Measurements from ENCODE around the gene ADGRG2.

The ADGRG2 gene

GRCh38 chrX:19137067-19137466 lies 14.8 kb upstream of the ADGRG2 start:
- H3K4me3 ChIP-seq (ENCODE audit: low read depth, low read length) = no peak overlapping the region
- DNase-seq (ENCODE audit: low read depth, low spot score) = no peak
- TF ChIP-seq CTCF (IDR thresholded peaks at IDR 0.05; ENCODE audit: low read depth, low read length) = no peak
- in situ Hi-C loops (cut with HindIII; ENCODE audit: low sequenced_read_pairs) = no loop called here

- no peak for TF ChIP-seq CTCF (IDR thresholded peaks at IDR 0.05; ENCODE audit: low read depth, low read length)
- in situ Hi-C loops (cut with HindIII; ENCODE audit: low sequenced_read_pairs) = no loop called here
- no peak overlapping the region for H3K4me3 ChIP-seq (ENCODE audit: low read depth, low read length)
- no peak for DNase-seq (ENCODE audit: low read depth, low spot score)
These were observed 11.5 kb upstream of the ADGRG2 start for GRCh38 chrX:19133784-19134183.

GRCh38 chrX:19133231-19133630 lies 11.0 kb upstream of the ADGRG2 start:
- no peak overlapping the region for H3K4me3 ChIP-seq (ENCODE audit: low read depth, low read length)
- in situ Hi-C loops (cut with HindIII; ENCODE audit: low sequenced_read_pairs) = no loop called here
- TF ChIP-seq CTCF (IDR thresholded peaks at IDR 0.05; ENCODE audit: low read depth, low read length) = no peak
- no peak for DNase-seq (ENCODE audit: low read depth, low spot score)

DNA sequence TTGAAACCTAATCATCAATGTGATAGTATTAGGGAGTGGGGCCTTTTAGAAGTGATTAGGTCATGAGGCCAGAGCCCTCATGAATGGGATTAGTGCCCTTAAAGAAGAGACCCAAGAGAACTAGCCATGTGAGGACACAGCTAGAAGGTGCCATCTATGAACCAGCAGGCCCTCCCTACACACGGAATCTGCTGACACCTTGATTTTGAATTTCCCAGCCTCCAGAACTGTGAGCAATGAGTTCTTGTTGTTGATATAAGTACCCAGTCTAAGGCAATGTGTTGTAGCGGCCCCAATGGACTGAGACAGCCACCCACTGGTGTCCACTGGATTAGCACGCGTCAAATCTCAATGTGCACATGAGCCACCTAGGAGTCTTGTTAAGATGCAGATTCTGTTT lies 8.4 kb upstream of the ADGRG2 start:
- in situ Hi-C loops (cut with HindIII; ENCODE audit: low sequenced_read_pairs) = no loop called here
- DNase-seq (ENCODE audit: low read depth, low spot score) = no peak
- H3K4me3 ChIP-seq (ENCODE audit: low read depth, low read length) = no peak overlapping the region
- no peak for TF ChIP-seq CTCF (IDR thresholded peaks at IDR 0.05; ENCODE audit: low read depth, low read length)

GRCh38 chrX:19129694-19130093 lies 7.4 kb upstream of the ADGRG2 start:
- no peak overlapping the region for H3K4me3 ChIP-seq (ENCODE audit: low read depth, low read length)
- no peak for DNase-seq (ENCODE audit: low read depth, low spot score)
- in situ Hi-C loops (cut with HindIII; ENCODE audit: low sequenced_read_pairs) = no loop called here
- no peak for TF ChIP-seq CTCF (IDR thresholded peaks at IDR 0.05; ENCODE audit: low read depth, low read length)

DNA sequence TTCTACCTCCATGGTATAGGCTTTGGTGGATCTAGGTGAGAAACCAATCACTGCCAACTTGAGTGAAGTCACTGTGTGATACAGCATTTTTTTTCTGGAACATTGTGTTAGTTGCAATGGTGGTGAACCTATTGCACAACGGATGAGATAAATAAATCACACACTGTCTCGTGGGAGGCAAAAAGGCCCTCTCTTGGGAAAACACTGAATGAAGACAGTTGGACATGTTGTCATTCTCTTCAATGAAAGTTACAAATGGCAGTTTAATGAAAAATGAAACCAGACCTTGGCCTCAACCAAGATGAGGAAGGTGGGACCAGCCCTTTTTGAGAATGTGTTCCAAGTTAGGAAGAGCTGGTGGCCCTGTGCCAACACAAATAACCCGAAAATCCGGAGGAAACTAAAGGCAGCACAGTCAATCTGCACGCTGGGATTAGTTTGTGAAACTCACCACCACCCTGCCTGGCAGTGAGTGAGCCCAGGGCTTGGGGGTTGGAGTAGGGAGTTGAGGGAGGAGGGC lies 5.4 kb upstream of the ADGRG2 start:
- no peak for TF ChIP-seq CTCF (IDR thresholded peaks at IDR 0.05; ENCODE audit: low read depth, low read length)
- DNase-seq (ENCODE audit: low read depth, low spot score) = peak; percentile 3
- in situ Hi-C loops (cut with HindIII; ENCODE audit: low sequenced_read_pairs) = no loop called here
- H3K4me3 ChIP-seq (ENCODE audit: low read depth, low read length) = no peak overlapping the region

GRCh38 chrX:19122641-19123009 lies 357 bp upstream of the ADGRG2 start:
- no peak for DNase-seq (ENCODE audit: low read depth, low spot score)
- in situ Hi-C loops (cut with HindIII; ENCODE audit: low sequenced_read_pairs) = no loop called here
- TF ChIP-seq CTCF (IDR thresholded peaks at IDR 0.05; ENCODE audit: low read depth, low read length) = no peak
- no peak overlapping the region for H3K4me3 ChIP-seq (ENCODE audit: low read depth, low read length)

Data from astrocyte of the spinal cord (primary cell).